Testis (tissue), 2 donors: ENCODE results near the gene GPR146.

Source experiments
- CTCF ChIP-seq, 3 experiments: fragments of 450-650 bp in 2 of 3; fragments of 200-600 bp in 1 of 3; sonication (generic) in 1 of 3; IDR thresholded peaks; one replicate each; pipeline ENCODE4 v1.5.1; 2016 to 2019; ENCODE audit warnings: antibody characterized with exemption in 3 of 3, mild to moderate bottlenecking in 2 of 3, moderate library complexity in 1 of 3
- POLR2A ChIP-seq: fragments of 450-650 bp; IDR thresholded peaks from one replicate; pipeline ENCODE4 v1.6.1; 2017; ENCODE audit warnings: antibody characterized with exemption, mild to moderate bottlenecking, moderate library complexity

GRCh38 chr7:1042492-1042833 lies 1.9 kb upstream of the GPR146 start:
- no peak for TF ChIP-seq CTCF (IDR thresholded peaks at IDR 0.05)
- no peak for TF ChIP-seq POLR2A
